A673 (cell line): ENCODE data around the gene MYO7A. TPM values are rescaled to one million over a fixed set of nuclear protein-coding genes. Genes with fewer than 3 reads are reported as not detected.

Source experiments
- BruUV-seq: library from RNA; stranded (reverse); fragments of 400-500 nt; replicated peaks from 2 replicates; lab custom pipeline; 2021; lab: Mats Ljungman, UMichigan
- CTCF ChIA-PET: fragments of 300-600 bp; sonication (Branson Sonifier 250); formaldehyde crosslinking; loops from one replicate; lab custom pipeline; 2022; ENCODE audit warnings: antibody characterized with exemption; lab: Charles Lee
- POLR2A ChIA-PET: fragments of 300-600 bp; sonication (Branson Sonifier 250); formaldehyde crosslinking; loops from one replicate; lab custom pipeline; 2022; ENCODE audit warnings: antibody characterized with exemption; ENCODE audit not compliant: low non-redundant PET; lab: Charles Lee
- DNase-seq: peaks from one replicate; pipeline ENCODE4 v3.0.0-alpha.2; 2015; ENCODE audit warnings: low spot score
- H3K27ac ChIP-seq: fragments of 200-600 bp; sonication (generic); 2 replicates; pipeline ENCODE4 v1.5.1; 2016; ENCODE audit warnings: mixed run types, low read depth, mild to moderate bottlenecking, mixed read lengths, antibody characterized with exemption, low read length; ENCODE audit not compliant: poor library complexity, severe bottlenecking
- H3K27me3 ChIP-seq: fragments of 200-600 bp; sonication (generic); replicated peaks from 2 replicates; pipeline ENCODE4 v1.6.1; 2017; ENCODE audit warnings: mixed run types, low read depth, mild to moderate bottlenecking, mixed read lengths, antibody characterized with exemption, low read length; ENCODE audit not compliant: insufficient read depth, poor library complexity
- H3K36me3 ChIP-seq: fragments of 200-600 bp; sonication (generic); 2 replicates; pipeline ENCODE4 v1.6.1; 2016; ENCODE audit warnings: mixed run types, mild to moderate bottlenecking, mixed read lengths, antibody characterized with exemption, low read length; ENCODE audit not compliant: insufficient read depth, poor library complexity, severe bottlenecking
- H3K4me1 ChIP-seq: fragments of 200-600 bp; sonication (generic); 2 replicates; pipeline ENCODE4 v1.6.1; 2017; ENCODE audit warnings: mixed run types, mild to moderate bottlenecking, mixed read lengths, antibody characterized with exemption, low read length; ENCODE audit not compliant: insufficient read depth, poor library complexity, severe bottlenecking
- H3K4me3 ChIP-seq: fragments of 200-600 bp; sonication (generic); 2 replicates; pipeline ENCODE4 v1.5.1; 2016; ENCODE audit warnings: low read depth, mixed run types, mild to moderate bottlenecking, mixed read lengths, low read length; ENCODE audit not compliant: poor library complexity, severe bottlenecking
- H3K9me3 ChIP-seq: fragments of 200-600 bp; sonication (generic); 2 replicates; pipeline ENCODE4 v1.6.1; 2016; ENCODE audit warnings: mixed run types, low read depth, mild to moderate bottlenecking, mixed read lengths, antibody characterized with exemption, low read length; ENCODE audit not compliant: poor library complexity, severe bottlenecking
- EZH2 ChIP-seq: fragments of 200-600 bp; sonication (generic); IDR thresholded peaks from 2 replicates; pipeline ENCODE4 v1.6.1; 2017; ENCODE audit warnings: borderline replicate concordance, low read depth, mild to moderate bottlenecking, mixed read lengths, antibody characterized with exemption, low read length; ENCODE audit not compliant: poor library complexity, severe bottlenecking
- intact Hi-C: fragments of 100-400 bp; cut with micrococcal nuclease; formaldehyde crosslinking; loops from one replicate; pipeline ENCODE4 v1.10.0; 2022; ENCODE audit not compliant: unreplicated experiment
- total RNA-seq: library from RNA; stranded (reverse); gene quantifications from 2 replicates; pipeline ENCODE4 v1.2.3, GENCODE V29; 2021
- TF ChIP-seq, protein P1 (sequence below): fragments of 300-800, 200-600 bp; sonication (generic); conservative IDR thresholded peaks from 2 replicates; pipeline ENCODE4 v1.5.1; 2017; ENCODE audit warnings: low read depth, mild to moderate bottlenecking, antibody characterized with exemption, low read length, moderate library complexity, mixed read lengths

Gene MYO7A
- total RNA-seq, 1 experiment from 2014 or later, result not detected

- intact Hi-C loops, result no loop called here
- BruUV-seq, result no TSS peak
- Histone ChIP-seq H3K36me3 (no peaks in the 10 kb centered on the region), H3K9me3 (no peaks in the 10 kb centered on the region), H3K27me3 (no peaks in the 10 kb centered on the region), H3K4me3 (no peak overlapping the region), H3K27ac (no peak overlapping the region), H3K4me1 (no peaks in the 10 kb centered on the region)
- ChIA-PET POLR2A (no interaction called here), CTCF (no interaction called here)
- TF ChIP-seq EZH2, result no peak
- TF ChIP-seq, protein P1, sequence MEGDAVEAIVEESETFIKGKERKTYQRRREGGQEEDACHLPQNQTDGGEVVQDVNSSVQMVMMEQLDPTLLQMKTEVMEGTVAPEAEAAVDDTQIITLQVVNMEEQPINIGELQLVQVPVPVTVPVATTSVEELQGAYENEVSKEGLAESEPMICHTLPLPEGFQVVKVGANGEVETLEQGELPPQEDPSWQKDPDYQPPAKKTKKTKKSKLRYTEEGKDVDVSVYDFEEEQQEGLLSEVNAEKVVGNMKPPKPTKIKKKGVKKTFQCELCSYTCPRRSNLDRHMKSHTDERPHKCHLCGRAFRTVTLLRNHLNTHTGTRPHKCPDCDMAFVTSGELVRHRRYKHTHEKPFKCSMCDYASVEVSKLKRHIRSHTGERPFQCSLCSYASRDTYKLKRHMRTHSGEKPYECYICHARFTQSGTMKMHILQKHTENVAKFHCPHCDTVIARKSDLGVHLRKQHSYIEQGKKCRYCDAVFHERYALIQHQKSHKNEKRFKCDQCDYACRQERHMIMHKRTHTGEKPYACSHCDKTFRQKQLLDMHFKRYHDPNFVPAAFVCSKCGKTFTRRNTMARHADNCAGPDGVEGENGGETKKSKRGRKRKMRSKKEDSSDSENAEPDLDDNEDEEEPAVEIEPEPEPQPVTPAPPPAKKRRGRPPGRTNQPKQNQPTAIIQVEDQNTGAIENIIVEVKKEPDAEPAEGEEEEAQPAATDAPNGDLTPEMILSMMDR, result no peak
- DNase-seq, result no peak
These were observed 45.4 kb downstream of the MYO7A start for GRCh38 chr11:77173494-77173893.

DNA sequence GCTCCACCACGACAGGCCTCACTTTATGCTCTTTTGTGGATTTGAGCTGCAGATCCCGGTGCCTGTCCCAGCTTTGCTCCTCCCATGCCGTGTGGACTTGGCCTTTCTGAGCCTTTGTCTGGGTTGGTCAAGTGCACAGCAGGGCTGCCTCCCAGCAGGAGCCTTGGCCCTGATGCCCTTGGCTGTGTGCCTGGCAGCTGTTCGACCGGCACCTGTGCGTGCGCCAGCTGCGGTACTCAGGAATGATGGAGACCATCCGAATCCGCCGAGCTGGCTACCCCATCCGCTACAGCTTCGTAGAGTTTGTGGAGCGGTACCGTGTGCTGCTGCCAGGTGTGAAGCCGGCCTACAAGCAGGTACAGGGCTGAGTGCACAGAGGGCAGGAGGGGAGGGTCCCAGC is 46.5 kb downstream of the MYO7A start:
- H3K9me3 ChIP-seq, result no peaks in the 10 kb centered on the region
- TF ChIP-seq, protein P1, result no peak
- no peak for TF ChIP-seq EZH2
- H3K4me3 ChIP-seq, result no peak overlapping the region
- no peaks in the 10 kb centered on the region for H3K4me1 ChIP-seq
- intact Hi-C loops, result no loop called here
- ChIA-PET POLR2A (no interaction called here), CTCF (no interaction called here)
- H3K27ac ChIP-seq, result no peak overlapping the region
- no peaks in the 10 kb centered on the region for H3K27me3 ChIP-seq
- no peaks in the 10 kb centered on the region for H3K36me3 ChIP-seq
- no peak for DNase-seq
- BruUV-seq, result no TSS peak

DNA sequence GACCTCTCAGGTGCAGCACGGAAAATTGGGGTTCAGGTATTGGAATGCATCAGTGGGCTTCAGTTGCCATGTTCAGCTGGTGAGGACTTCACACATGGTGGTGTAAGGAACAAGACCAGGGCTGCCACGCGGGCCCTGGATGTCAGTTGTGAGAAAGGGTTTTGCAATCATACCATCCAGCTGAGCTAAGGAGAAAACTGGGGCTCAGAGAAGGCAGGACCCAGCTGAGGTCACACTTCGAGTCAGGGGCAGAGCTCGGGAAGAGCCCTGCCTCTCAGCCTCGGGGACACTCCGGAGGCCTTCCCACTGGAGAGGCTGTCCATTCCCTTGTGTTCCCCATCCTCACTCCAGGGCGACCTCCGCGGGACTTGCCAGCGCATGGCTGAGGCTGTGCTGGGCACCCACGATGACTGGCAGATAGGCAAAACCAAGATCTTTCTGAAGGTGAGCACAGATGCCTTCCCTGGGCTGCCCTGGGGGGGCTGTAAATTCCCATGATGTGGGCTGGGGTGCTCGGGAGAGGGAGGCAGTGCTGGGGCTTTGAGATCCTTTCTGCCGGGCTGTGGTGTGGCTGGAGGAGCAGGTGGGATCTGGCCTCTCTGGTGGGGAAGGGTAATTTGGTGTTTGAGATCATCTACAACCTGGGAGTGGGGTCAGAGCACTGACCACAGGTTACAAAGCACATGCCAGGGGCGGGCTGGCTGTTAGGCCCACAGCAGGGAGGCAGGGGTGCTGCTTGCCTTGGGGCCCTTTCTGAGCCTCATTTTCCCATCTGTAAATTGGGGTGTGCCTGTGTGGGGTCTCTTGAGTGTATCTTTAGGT is 47.2 kb downstream of the MYO7A start:
- H3K4me1 ChIP-seq, result no peaks in the 10 kb centered on the region
- DNase-seq, result no peak
- H3K4me3 ChIP-seq, result no peak overlapping the region
- H3K27ac ChIP-seq, result no peak overlapping the region
- intact Hi-C loops, result no loop called here
- no peaks in the 10 kb centered on the region for H3K36me3 ChIP-seq
- TF ChIP-seq, protein P1, result no peak
- no peak for TF ChIP-seq EZH2
- ChIA-PET POLR2A (no interaction called here), CTCF (no interaction called here)
- BruUV-seq, result no TSS peak
- no peaks in the 10 kb centered on the region for H3K27me3 ChIP-seq
- no peaks in the 10 kb centered on the region for H3K9me3 ChIP-seq
